Glutamatergic neuron (in vitro differentiated cells): ENCODE results near the gene BMP2K. TPM values are rescaled to one million over a fixed set of nuclear protein-coding genes. Genes with fewer than 3 reads are reported as not detected.
"Not testable (repeated sequence)": the region's sequence is repeated elsewhere in the genome, so short reads cannot be mapped to it uniquely, and the experiment has no call there.

Experiments used
- DNase-seq: peaks from one replicate; pipeline ENCODE4 v3.0.0; 2022
- H3K27ac Mint-ChIP-seq: one replicate; pipeline ENCODE4 v1.8.0; 2020; ENCODE audit warnings: mild to moderate bottlenecking, mixed read lengths, inconsistent platforms; ENCODE audit not compliant: unreplicated experiment
- H3K27me3 Mint-ChIP-seq: one replicate; pipeline ENCODE4 v1.8.0; 2020; ENCODE audit warnings: mild to moderate bottlenecking, moderate library complexity, mixed read lengths, inconsistent platforms; ENCODE audit not compliant: unreplicated experiment
- H3K36me3 Mint-ChIP-seq: one replicate; pipeline ENCODE4 v1.8.0; 2020; ENCODE audit warnings: mild to moderate bottlenecking, mixed read lengths, inconsistent platforms; ENCODE audit not compliant: unreplicated experiment
- H3K4me1 Mint-ChIP-seq: one replicate; pipeline ENCODE4 v1.8.0; 2020; ENCODE audit warnings: mild to moderate bottlenecking, low read depth, mixed read lengths, inconsistent platforms; ENCODE audit not compliant: unreplicated experiment
- H3K4me3 Mint-ChIP-seq: one replicate; pipeline ENCODE4 v1.8.0; 2020; ENCODE audit warnings: mild to moderate bottlenecking, mixed read lengths, inconsistent platforms; ENCODE audit not compliant: unreplicated experiment
- H3K9me3 Mint-ChIP-seq: one replicate; pipeline ENCODE4 v1.8.0; 2020; ENCODE audit warnings: mild to moderate bottlenecking, moderate library complexity, mixed read lengths, inconsistent platforms; ENCODE audit not compliant: unreplicated experiment
- CTCF ChIP-seq: fragments of 200-600 bp; sonication (generic); IDR thresholded peaks from one replicate; pipeline ENCODE4 v1.5.0; 2021; ENCODE audit not compliant: partially characterized antibody, unreplicated experiment
- total RNA-seq: library from RNA; stranded (reverse); fragmentation: NEBNext Ultra II Directional; extraction: Animal tissue kit (Norgen Biotek cat#: 25700); gene quantifications from one replicate; pipeline ENCODE4 v1.2.1, GENCODE V29; 2021; ENCODE audit not compliant: unreplicated experiment

The BMP2K gene
- total RNA-seq, 1 donor from 2014 or later = 13.6 TPM

GRCh38 chr4:78829296-78829695, 53.1 kb downstream of the BMP2K start:
- Mint-ChIP-seq H3K9me3 (no peaks in the 10 kb centered on the region), H3K36me3 (no peaks in the 10 kb centered on the region), H3K4me1 (no peaks in the 10 kb centered on the region), H3K4me3 (no peak overlapping the region), H3K27me3 (no peaks in the 10 kb centered on the region), H3K27ac (no peak overlapping the region)
- no peak for DNase-seq
- TF ChIP-seq CTCF = no peak

- not testable (repeated sequence) for H3K4me3 Mint-ChIP-seq, H3K27me3 Mint-ChIP-seq, DNase-seq, H3K27ac Mint-ChIP-seq, H3K4me1 Mint-ChIP-seq, H3K9me3 Mint-ChIP-seq
- peaks cover 19% of the 10 kb centered on the region for H3K36me3 Mint-ChIP-seq
Observed at GRCh38 chr4:78839676-78840075, 63.5 kb downstream of the BMP2K start.

GRCh38 chr4:78840286-78840685, 64.1 kb downstream of the BMP2K start:
- not testable (repeated sequence) for H3K27me3 Mint-ChIP-seq, H3K9me3 Mint-ChIP-seq, DNase-seq, H3K4me1 Mint-ChIP-seq, H3K4me3 Mint-ChIP-seq, H3K27ac Mint-ChIP-seq
- H3K36me3 Mint-ChIP-seq = peaks cover 19% of the 10 kb centered on the region

GRCh38 chr4:78845472-78845871, 69.3 kb downstream of the BMP2K start:
- Mint-ChIP-seq H3K27me3 (no peaks in the 10 kb centered on the region), H3K4me1 (no peaks in the 10 kb centered on the region), H3K4me3 (no peak overlapping the region), H3K27ac (no peak overlapping the region), H3K36me3 (no peaks in the 10 kb centered on the region), H3K9me3 (no peaks in the 10 kb centered on the region)
- DNase-seq = no peak
- no peak for TF ChIP-seq CTCF

GRCh38 chr4:78846258-78846657, 70.1 kb downstream of the BMP2K start:
- Mint-ChIP-seq H3K4me1 (no peaks in the 10 kb centered on the region), H3K4me3 (no peak overlapping the region), H3K9me3 (no peaks in the 10 kb centered on the region), H3K36me3 (no peaks in the 10 kb centered on the region), H3K27me3 (no peaks in the 10 kb centered on the region), H3K27ac (no peak overlapping the region)
- no peak for DNase-seq
- no peak for TF ChIP-seq CTCF

- no peak overlapping the region for H3K4me3 Mint-ChIP-seq
Observed at GRCh38 chr4:78862314-78862737, 86.2 kb downstream of the BMP2K start.

More at GRCh38 chr4:78862314-78862737, 86.2 kb downstream of the BMP2K start:
- no peak for DNase-seq
- Mint-ChIP-seq H3K27ac (no peak overlapping the region), H3K4me1 (peaks cover 3% of the 10 kb centered on the region), H3K27me3 (no peaks in the 10 kb centered on the region), H3K9me3 (no peaks in the 10 kb centered on the region), H3K36me3 (no peaks in the 10 kb centered on the region)
- no peak for TF ChIP-seq CTCF
